B cell (primary cell): ENCODE results near the gene ZNF574. TPM values are rescaled to one million over a fixed set of nuclear protein-coding genes. Genes with fewer than 3 reads are reported as not detected.

Experiments used
- ATAC-seq: fragments of 200-7000 bp; cut with Tn5 transposase; one replicate; pipeline ENCODE4 v1.10.0; 2021; ENCODE audit warnings: low read depth, mild to moderate bottlenecking, moderate number of reproducible peaks, moderate library complexity
- CTCF ChIA-PET: fragments of 350-600 bp; sonication (Branson Sonifier 250); formaldehyde crosslinking; loops from one replicate; lab custom pipeline; 2021; ENCODE audit warnings: antibody characterized with exemption, inconsistent platforms; lab: Charles Lee
- POLR2A ChIA-PET: fragments of 350-600 bp; sonication (Branson Sonifier 250); formaldehyde crosslinking; loops from one replicate; lab custom pipeline; 2021; ENCODE audit warnings: antibody characterized with exemption; lab: Charles Lee
- DNase-seq: peaks from one replicate; pipeline ENCODE4 v3.0.0; 2013
- H2AFZ ChIP-seq: 2 replicates; pipeline ENCODE4 v1.6.1; 2012; ENCODE audit warnings: mild to moderate bottlenecking, low read depth, low read length; ENCODE audit not compliant: insufficient read depth, poor library complexity, severe bottlenecking
- H3K27ac ChIP-seq, 2 donors: 1 replicate in 1 of 2; 2 replicates in 1 of 2; pipeline ENCODE4 v1.5.1; 2012 to 2013; ENCODE audit warnings: low read length in 2 of 2, mild to moderate bottlenecking in 2 of 2, moderate library complexity in 1 of 2
- H3K27me3 ChIP-seq, 4 experiments: fragments of 200-600 bp in 1 of 4; sonication (generic) in 1 of 4; replicated peaks in 1 of 4; 1 replicate in 2 of 4; 2 replicates in 2 of 4; pipeline versions ENCODE4 v1.6.1 to v1.7.0; 2013 to 2016; ENCODE audit warnings: low read length in 3 of 4, mild to moderate bottlenecking in 2 of 4, mixed read lengths in 1 of 4, moderate library complexity in 1 of 4; ENCODE audit not compliant: insufficient read depth in 4 of 4, control insufficient read depth in 3 of 4; ENCODE audit errors: control extremely low read depth in 1 of 4
- H3K36me3 ChIP-seq, 2 experiments: replicated peaks in 1 of 2; 1 replicate in 1 of 2; 2 replicates in 1 of 2; pipeline versions ENCODE4 v1.6.1 to v1.7.1; 2013; ENCODE audit warnings: low read length in 1 of 2; ENCODE audit not compliant: insufficient read depth in 2 of 2, control insufficient read depth in 1 of 2; ENCODE audit errors: control extremely low read depth in 1 of 2, extremely low read depth in 1 of 2
- H3K4me1 ChIP-seq, 2 donors: fragments of 200-600 bp in 1 of 2; sonication (generic) in 1 of 2; 1 replicate in 1 of 2; 2 replicates in 1 of 2; pipeline versions ENCODE4 v1.5.1 to v1.6.1; 2013 to 2017; ENCODE audit warnings: low read length in 2 of 2; ENCODE audit not compliant: control insufficient read depth in 2 of 2, insufficient read depth in 2 of 2
- H3K4me2 ChIP-seq: replicated peaks from 2 replicates; pipeline ENCODE3; 2012; ENCODE audit warnings: mild to moderate bottlenecking, low read depth, low read length; ENCODE audit not compliant: poor library complexity, severe bottlenecking
- H3K4me3 ChIP-seq, 5 experiments: fragments of 200-600 bp in 1 of 5; sonication (generic) in 1 of 5; 1 replicate in 3 of 5; 2 replicates in 2 of 5; pipeline versions ENCODE4 v1.5.1 to v1.7.0; 2011 to 2016; ENCODE audit warnings: low read length in 4 of 5, mild to moderate bottlenecking in 4 of 5, low read depth in 2 of 5, control low read depth in 1 of 5, moderate library complexity in 1 of 5; ENCODE audit not compliant: insufficient read depth in 1 of 5; ENCODE audit errors: control extremely low read depth in 1 of 5, extremely low read depth in 1 of 5
- H3K79me2 ChIP-seq: fragments of 200-600 bp; sonication (generic); one replicate; pipeline ENCODE4 v1.6.0; 2016; ENCODE audit warnings: low read length; ENCODE audit not compliant: control insufficient read depth, insufficient read depth
- H3K9ac ChIP-seq: fragments of 200-600 bp; sonication (generic); 2 replicates; pipeline ENCODE4 v1.6.1; 2017; ENCODE audit warnings: mild to moderate bottlenecking, low read length, moderate library complexity
- H3K9me3 ChIP-seq, 3 donors: one replicate each; pipeline versions ENCODE4 v1.6.1 to v1.7.1; 2013; ENCODE audit warnings: low read length in 2 of 3; ENCODE audit not compliant: control insufficient read depth in 2 of 3, insufficient read depth in 1 of 3; ENCODE audit errors: control extremely low read depth in 1 of 3
- H4K20me1 ChIP-seq: 2 replicates; pipeline ENCODE4 v1.6.0; 2012; ENCODE audit warnings: mild to moderate bottlenecking, low read length; ENCODE audit not compliant: insufficient read depth, control insufficient read depth, poor library complexity, severe bottlenecking
- H3K27ac Mint-ChIP-seq: one replicate; pipeline ENCODE4 v1.8.0; 2021; ENCODE audit warnings: mixed read lengths
- H3K27me3 Mint-ChIP-seq: one replicate; pipeline ENCODE4 v1.8.0; 2021; ENCODE audit warnings: mixed read lengths
- H3K4me1 Mint-ChIP-seq: one replicate; pipeline ENCODE4 v1.8.0; 2021; ENCODE audit warnings: mixed read lengths
- H3K4me3 Mint-ChIP-seq: one replicate; pipeline ENCODE4 v1.8.0; 2021; ENCODE audit warnings: mixed read lengths
- H3K9me3 Mint-ChIP-seq: one replicate; pipeline ENCODE4 v1.8.0; 2022; ENCODE audit warnings: mixed read lengths; ENCODE audit not compliant: insufficient read depth
- CTCF ChIP-seq: fragments of 200-600 bp; IDR thresholded peaks from one replicate; pipeline ENCODE4 v1.8.0; 2022; ENCODE audit warnings: antibody characterized with exemption, mild to moderate bottlenecking
- EZH2 ChIP-seq: IDR thresholded peaks from 2 replicates; pipeline ENCODE4 v1.6.1; 2012; ENCODE audit warnings: borderline replicate concordance, low read depth, mild to moderate bottlenecking, moderate library complexity, low read length; ENCODE audit not compliant: insufficient read depth, poor library complexity, severe bottlenecking
- WGBS: methylation state at CpG from one replicate; pipeline ENCODE4 v1.1.5; 2013; ENCODE audit warnings: missing lambda C conversion rate; ENCODE audit not compliant: insufficient coverage; 5-methylcytosine and 5-hydroxymethylcytosine counted together
- intact Hi-C: fragments of 100-400 bp; cut with micrococcal nuclease; formaldehyde crosslinking; loops from one replicate; pipeline ENCODE4 v1.10.0; 2022
- polyA plus RNA-seq: library from polyadenylated mRNA; depleted of rRNA; stranded (reverse); fragments of >200 nt; gene quantifications from 2 replicates; pipeline ENCODE4 v1.2.3, GENCODE V29; 2012
- total RNA-seq, 2 donors: library from RNA; stranded (reverse); fragments of 120-200 nt in 1 of 2; gene quantifications; 1 replicate in 1 of 2; 2 replicates in 1 of 2; pipeline versions ENCODE4 v1.2.3 to v1.2.4, GENCODE V29; 2013 to 2022

ZNF574 gene
- total and polyA plus RNA-seq, 2 donors (not counting 1 experiment from before 2014, with no cell fraction given): 27.4 to 29.1 TPM

GRCh38 chr19:42081584-42082203 is 5.7 kb downstream of the ZNF574 start:
- Mint-ChIP-seq H3K4me3 (no peak overlapping the region), H3K27ac (peak overlapping the region; percentile 11), H3K4me1 (peaks cover 33% of the 10 kb centered on the region), H3K9me3 (no peaks in the 10 kb centered on the region), H3K27me3 (no peaks in the 10 kb centered on the region)
- 91% methylated on average over 1 of the region's 2 CpGs for WGBS
- no peak overlapping the region for H3K4me3 ChIP-seq
- peaks cover 4 to 47% of the 10 kb centered on the region in 2 experiments for H3K36me3 ChIP-seq
- no peak overlapping the region for H2AFZ ChIP-seq
- ATAC-seq (peak; percentile 48), DNase-seq (no peak)
- ChIA-PET CTCF (interaction anchor here (1.1 to 1.3 kb wide), 2 partner anchors 27 to 104 kb away, joined by 3 read pairs; no protein-coding TSS in a partner anchor), POLR2A (interaction anchor here (0.8 kb wide), 1 partner anchor 170 kb away, joined by 3 read pairs; no protein-coding TSS in a partner anchor)
- TF ChIP-seq CTCF: peak; percentile 26
- TF ChIP-seq EZH2: no peak
- peaks cover 53% of the 10 kb centered on the region for H4K20me1 ChIP-seq
- H3K4me2 ChIP-seq: no peak overlapping the region
- peaks cover 14 to 15% of the 10 kb centered on the region in 2 donors for H3K4me1 ChIP-seq
- no peak overlapping the region for H3K27ac ChIP-seq
- no peak overlapping the region for H3K9ac ChIP-seq
- no peaks in the 10 kb centered on the region for H3K9me3 ChIP-seq
- H3K27me3 ChIP-seq: no peaks in the 10 kb centered on the region
- peaks cover 29% of the 10 kb centered on the region for H3K79me2 ChIP-seq
- intact Hi-C loops: no loop called here

- no peak overlapping the region for H3K9ac ChIP-seq
- TF ChIP-seq CTCF: no peak
- TF ChIP-seq EZH2: no peak
- DNase-seq: no peak
- CTCF ChIA-PET: interaction anchor here (1.4 kb wide), 1 partner anchor 26 kb away, joined by 5 read pairs; no protein-coding TSS in a partner anchor
- no peak overlapping the region for H2AFZ ChIP-seq
- ATAC-seq: no peak
- H4K20me1 ChIP-seq: peaks cover 47% of the 10 kb centered on the region
- Mint-ChIP-seq H3K27me3 (no peaks in the 10 kb centered on the region), H3K27ac (peak overlapping the region; percentile 37), H3K4me3 (no peak overlapping the region), H3K9me3 (no peaks in the 10 kb centered on the region), H3K4me1 (peaks cover 26% of the 10 kb centered on the region)
- intact Hi-C loops: no loop called here
- H3K79me2 ChIP-seq: peaks cover 12% of the 10 kb centered on the region
- H3K27ac ChIP-seq: no peak overlapping the region
- WGBS: no CpG with 5 or more reads among the region's 5 CpGs
- POLR2A ChIA-PET: interaction anchor here (0.5 kb wide), 1 partner anchor 93 kb away, joined by 3 read pairs; no protein-coding TSS in a partner anchor
- no peak overlapping the region for H3K4me3 ChIP-seq
- H3K9me3 ChIP-seq: no peaks in the 10 kb centered on the region
- H3K4me1 ChIP-seq: peaks cover 8 to 14% of the 10 kb centered on the region in 2 donors
- no peaks in the 10 kb centered on the region for H3K27me3 ChIP-seq
- H3K4me2 ChIP-seq: no peak overlapping the region
- H3K36me3 ChIP-seq: peaks cover 4 to 42% of the 10 kb centered on the region in 2 experiments
Measured at GRCh38 chr19:42083537-42083936, 7.6 kb downstream of the ZNF574 start.
